NCI-H526 treated with DMSO at 0.1 percent for 48 hours (cell line): ENCODE data around the gene BICD1.

ENCODE experiments used
- DNase-seq: peaks from one replicate; lab custom pipeline; 2025; lab: John Stamatoyannopoulos, UW

BICD1 gene

GRCh38 chr12:32344047-32344446, 237.4 kb downstream of the BICD1 start:
- DNase-seq: no peak

DNA sequence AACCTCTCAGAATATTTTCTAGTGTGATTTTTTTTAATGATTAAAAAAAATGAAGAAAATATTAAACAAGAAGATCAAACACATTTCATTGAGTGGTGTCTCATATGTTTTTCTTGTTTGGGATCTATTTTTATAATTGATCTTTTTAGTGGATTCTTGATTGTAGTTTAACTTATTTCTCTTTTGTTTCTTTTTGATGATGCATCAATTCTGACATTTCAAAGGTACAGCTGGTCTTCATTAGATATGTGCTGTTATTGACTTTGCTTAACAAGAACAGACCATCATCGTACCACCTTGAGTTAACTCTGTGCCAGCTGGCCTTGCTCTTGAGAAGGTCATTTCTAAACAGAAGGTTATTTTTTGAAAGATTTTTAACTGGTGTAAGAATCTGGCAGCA, 246.9 kb downstream of the BICD1 start:
- DNase-seq: no peak

- no peak for DNase-seq
Measured at GRCh38 chr12:32357601-32358249, 251.1 kb downstream of the BICD1 start.

- no peak for DNase-seq
Measured at GRCh38 chr12:32360956-32361355, 254.3 kb downstream of the BICD1 start.

- no peak for DNase-seq
Measured at GRCh38 chr12:32362892-32363291, 256.2 kb downstream of the BICD1 start.

GRCh38 chr12:32365473-32366064, 258.9 kb downstream of the BICD1 start:
- peak; percentile 73 for DNase-seq

GRCh38 chr12:32366714-32367113, 260.1 kb downstream of the BICD1 start:
- DNase-seq: no peak

DNA sequence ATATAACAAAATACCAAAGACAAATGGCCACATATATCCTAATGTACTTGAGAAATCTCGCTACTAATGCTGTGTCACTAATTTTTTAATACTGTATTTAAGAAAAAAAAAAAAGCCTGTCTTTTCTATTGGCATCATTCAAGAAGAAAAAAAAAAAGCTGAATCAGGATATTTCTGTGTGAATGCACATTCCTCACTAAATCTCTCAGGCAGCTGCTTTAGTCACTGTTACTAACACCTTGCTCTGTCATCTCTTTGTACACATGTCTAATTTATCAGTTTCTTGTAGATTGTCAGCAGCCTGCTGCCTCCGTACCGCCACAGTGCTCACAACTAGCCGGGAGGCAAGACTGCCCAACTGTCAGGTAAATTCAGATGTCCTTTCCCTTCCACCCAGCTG, 260.7 kb downstream of the BICD1 start:
- no peak for DNase-seq

DNA sequence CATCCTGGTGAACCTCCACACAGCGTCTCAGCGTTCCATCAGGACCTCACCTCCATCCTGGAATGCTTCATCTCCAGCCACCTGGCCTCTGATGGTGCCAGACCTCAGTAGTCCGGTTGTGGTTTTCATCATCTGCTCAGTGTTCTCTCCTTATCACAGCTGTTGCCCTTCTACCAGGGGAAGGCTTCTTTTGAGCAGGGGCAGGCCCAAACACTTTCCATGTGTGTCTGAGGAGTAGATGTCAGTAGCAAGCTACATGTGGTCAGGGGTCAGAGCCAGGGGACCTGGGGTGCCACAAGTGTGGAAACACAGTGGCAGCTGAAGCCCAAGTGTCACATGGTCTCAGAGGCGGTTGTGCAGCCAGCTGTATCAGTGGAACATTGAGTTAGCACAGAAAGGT, 262.6 kb downstream of the BICD1 start:
- no peak for DNase-seq

- no peak for DNase-seq
Measured at GRCh38 chr12:32377344-32378055, 270.9 kb downstream of the BICD1 start.

DNA sequence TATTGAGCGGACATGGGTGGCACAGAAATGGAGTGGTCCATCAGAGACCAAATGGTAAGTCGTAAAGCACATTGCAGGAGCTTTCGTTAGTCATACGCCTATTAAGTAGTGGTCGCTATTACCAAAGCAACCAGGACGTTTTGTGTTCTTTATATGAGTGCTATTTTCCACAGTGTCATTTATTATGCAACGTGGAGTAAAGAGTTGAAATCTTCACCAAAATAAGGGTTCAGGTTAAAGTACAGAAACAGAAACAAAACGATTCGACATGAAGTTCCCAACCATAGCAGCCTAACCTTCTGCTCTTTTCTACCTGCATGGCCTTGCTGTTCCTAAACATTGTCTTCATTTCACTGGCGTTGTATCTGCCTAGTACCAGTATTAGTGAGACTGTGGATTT, 272.6 kb downstream of the BICD1 start:
- no peak for DNase-seq

- DNase-seq: no peak
Measured at GRCh38 chr12:32379667-32380066, 273.0 kb downstream of the BICD1 start.

- no peak for DNase-seq
Measured at GRCh38 chr12:32382226-32382625, 275.6 kb downstream of the BICD1 start.

DNA sequence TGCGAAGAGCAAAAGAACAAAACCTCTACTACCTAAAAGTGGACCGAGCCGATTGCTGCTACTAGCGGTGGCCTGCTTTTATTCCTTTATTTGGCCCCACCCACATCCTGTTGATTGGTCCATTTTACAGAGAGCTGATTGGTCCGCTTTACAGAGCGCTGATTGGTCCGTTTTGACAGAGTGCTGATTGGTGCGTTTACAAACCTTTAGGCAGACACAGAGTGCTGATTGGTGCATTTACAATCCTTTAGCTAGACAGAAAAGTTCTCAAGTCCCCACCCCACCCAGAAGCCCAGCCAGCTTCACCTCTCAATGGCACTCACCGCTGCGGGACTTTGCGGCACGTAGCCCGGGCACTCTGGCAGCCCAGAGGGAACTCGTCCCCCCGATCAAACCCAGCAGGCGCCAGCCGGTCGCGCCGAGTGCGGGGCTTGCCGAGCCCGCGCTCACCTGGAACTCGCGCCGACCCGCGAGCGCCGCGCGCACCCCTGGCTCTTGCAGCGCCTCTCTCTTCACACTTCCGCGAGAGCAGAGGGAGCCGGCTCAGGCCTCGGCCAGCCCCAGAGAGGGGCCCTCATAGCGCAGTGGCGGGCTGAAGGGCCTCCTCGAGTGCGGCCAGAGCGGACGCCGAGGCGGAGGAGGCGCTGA, 284.0 kb downstream of the BICD1 start:
- peak; percentile 10 for DNase-seq

DNA sequence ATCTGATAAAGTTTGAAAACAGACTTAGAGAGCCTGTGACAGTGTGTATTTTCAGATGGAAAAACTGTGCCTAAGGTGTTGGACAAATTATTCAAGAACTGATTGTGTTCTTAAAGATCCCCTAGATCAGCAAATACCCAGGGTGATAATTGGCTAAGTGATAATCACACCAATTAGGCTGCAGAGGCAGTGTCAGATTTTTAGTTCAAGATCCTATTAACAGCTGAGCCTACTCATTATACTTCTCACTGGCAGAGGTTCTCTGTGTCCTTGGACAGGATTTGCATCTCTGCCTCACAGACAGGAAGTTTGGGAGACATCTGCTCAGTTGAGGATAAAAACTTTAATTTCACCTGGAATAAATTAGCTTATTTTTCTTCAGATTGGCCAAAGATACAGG, 288.4 kb downstream of the BICD1 start:
- DNase-seq: no peak

DNA sequence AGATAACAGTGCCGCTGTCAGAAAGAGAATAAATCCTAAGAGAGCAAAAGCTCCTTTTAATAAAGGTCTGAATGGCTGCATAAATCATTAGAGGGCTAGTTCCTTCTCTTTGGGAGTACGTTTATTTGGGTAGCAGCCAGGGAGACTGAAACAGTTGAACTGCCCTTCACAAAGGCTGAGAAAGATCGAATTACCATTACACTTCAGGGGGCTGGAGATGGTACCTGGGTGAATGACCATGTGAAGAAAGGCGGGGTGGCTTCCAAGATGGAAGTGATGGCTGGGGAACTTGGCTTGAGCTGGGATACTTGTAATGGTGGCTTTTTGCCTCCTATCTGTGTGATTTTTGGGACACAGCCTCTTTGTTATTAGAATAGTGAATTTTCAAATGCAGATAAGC, 291.0 kb downstream of the BICD1 start:
- DNase-seq: peak; percentile 25

- no peak for DNase-seq
Measured at GRCh38 chr12:32398181-32398580, 291.5 kb downstream of the BICD1 start.

- DNase-seq: peak; percentile 57
Measured at GRCh38 chr12:32398816-32399369, 292.2 kb downstream of the BICD1 start.

GRCh38 chr12:32399370-32400113, 292.9 kb downstream of the BICD1 start, which contains the start of gene FGD4:
TSS of gene FGD4 (plus strand) at chr12:32399558.
- peak; percentile 94 for DNase-seq

- DNase-seq: peak; percentile 75
Measured at GRCh38 chr12:32400114-32400672, 293.5 kb downstream of the BICD1 start.

- peak; percentile 22 for DNase-seq
Measured at GRCh38 chr12:32400866-32401265, 294.2 kb downstream of the BICD1 start.
